DMS79 treated with DMSO at 0.1 percent for 48 hours (cell line): Measurements from ENCODE around the gene RPL36A.

ENCODE experiments used
- DNase-seq: peaks from one replicate; lab custom pipeline; 2025; lab: John Stamatoyannopoulos, UW

The RPL36A gene

DNA sequence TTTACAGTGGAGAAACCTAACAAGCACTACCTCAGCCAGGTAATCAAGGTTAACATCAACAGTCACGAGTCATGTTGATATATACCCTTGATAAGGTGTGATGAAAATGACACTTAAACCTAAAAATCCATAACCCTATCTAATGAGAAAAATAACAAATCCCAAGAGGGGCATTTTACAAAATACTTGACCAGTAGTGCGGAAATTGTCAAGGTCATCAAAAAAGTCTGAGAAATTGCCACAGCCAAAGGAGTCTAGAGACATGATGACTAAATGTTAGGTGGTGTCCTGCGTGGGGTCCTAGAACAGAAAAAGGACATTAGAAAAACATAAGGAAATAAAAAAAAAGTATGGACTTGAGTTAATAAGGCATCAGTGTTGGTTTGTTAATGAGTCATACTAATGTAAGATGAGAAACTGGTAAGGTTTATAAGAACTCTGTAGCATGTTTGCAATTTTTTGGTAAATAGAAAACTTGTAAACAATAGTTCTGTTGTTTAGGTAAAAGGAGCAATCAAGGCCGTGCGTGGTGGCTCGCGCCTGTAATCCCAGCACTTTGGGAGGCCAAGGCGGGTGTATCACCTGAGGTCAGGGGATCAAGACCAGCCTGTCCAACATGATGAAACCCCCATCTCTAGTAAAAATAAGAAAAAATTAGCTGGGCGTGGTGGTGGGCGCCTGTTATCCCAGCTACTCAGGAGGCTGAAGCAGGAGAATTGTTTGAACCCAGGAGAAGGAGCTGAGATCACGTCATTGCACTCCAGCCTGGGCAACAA is 2.9 kb downstream of the RPL36A start:
- DNase-seq: no peak

DNA sequence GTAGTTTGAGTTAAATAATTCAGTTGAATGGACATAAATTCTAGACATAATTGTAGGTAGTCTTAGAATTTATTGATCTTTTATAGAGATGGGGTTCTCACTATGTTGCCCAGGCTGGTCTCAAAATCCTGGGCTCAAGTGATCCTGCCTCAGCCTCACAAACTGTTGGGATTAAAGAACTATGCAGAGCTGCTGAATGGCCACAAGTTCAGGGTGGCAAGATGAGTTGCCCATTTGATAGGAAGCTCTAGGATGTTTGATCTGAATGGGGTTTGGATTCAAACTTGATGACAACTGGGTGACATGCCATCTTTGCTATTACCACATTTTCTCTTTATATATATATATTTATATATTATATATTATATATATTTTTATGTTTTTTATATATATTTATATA is 3.6 kb downstream of the RPL36A start:
- no peak for DNase-seq

DNA sequence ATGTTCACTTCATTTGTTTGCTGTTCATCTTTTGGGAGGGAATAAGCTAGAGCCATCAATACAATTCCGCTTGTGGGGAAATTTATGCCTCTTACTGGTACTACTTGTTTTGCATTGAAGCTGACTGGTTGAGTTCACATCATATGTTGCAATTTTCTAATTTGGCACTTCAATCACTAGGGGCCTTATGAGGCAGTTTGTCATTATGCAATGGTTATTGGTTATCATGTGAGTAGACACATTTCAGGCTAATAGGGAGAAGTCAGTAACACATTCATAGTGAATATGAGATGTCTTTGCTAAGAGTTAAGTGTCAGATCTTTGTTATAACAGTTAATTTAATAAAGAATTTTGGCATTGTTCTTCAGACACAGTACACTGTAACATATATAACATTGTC is 5.0 kb downstream of the RPL36A start:
- DNase-seq: no peak

DNA sequence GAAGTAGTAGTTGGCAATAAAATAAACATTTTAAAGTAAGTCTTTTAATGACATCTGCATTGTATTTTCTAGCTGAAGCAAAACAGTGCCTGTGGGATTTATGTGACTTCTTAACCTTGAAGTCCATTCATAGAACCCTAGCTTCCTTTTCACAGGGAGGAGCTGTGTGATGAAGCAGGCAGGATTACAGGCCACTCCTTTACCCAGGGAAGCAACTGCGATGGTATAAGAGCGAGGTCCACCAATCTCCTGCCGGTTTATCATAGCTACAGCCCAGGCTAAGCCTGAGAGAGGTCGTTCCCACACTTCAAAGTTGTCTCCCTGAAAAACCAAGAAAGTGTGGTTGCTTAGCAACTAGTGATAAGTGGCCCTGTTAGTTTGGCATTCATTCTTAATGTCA is 7.0 kb downstream of the RPL36A start:
- DNase-seq: no peak

DNA sequence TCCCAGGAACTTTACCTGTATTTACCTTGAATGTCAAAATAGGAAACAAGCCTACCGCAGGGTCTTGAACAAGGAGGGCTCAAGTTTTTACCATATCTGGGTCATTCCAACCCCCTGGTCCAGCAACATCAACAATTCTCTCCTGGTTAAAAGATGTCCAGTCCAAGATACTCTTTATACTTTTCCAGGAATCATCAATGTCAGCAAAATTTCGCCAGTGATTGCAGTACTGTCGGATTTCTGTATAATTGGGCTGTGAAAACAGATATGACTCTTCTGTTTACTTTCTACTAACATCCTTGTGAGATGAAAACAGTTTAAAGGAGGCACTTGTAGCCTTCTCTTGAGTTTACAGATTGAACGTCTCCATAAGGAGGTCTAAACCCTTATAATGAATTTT is 7.9 kb downstream of the RPL36A start:
- DNase-seq: no peak

DNA sequence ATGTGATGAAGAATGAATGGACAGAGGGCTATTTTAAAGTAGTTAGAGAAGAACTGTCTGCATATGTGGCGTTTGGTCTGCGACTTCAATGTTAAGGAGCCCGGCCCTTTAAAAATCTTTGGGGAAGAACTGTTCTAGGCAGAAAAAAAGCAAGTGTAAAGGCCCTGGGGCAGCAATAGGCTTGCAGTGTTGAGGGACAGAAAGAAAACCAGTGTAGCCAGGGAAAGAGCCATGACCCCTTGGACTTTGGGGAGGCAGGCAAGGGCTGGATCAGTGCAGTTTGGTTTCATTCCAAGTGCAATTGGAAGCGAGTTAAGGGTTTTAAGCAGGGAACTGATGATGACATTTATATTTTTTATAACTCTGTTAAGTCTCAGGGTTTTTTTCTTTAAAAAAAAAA is 9.0 kb downstream of the RPL36A start:
- no peak for DNase-seq

- DNase-seq: no peak
Observed at GRCh38 chrX:101407167-101407747, 16.4 kb downstream of the RPL36A start.

- peak; percentile 86 for DNase-seq
Observed at GRCh38 chrX:101407748-101408531, 17.1 kb downstream of the RPL36A start, which contains the start of the genes GLA and HNRNPH2. TSS of gene GLA (minus strand) at chrX:101407925. CDS start at chrX:101407903, 22 bp downstream. TSS of gene HNRNPH2 (plus strand) at chrX:101408222. CDS start at chrX:101411989, 3,767 bp downstream.

- no peak for DNase-seq
Observed at GRCh38 chrX:101408532-101408841, 17.7 kb downstream of the RPL36A start.

DNA sequence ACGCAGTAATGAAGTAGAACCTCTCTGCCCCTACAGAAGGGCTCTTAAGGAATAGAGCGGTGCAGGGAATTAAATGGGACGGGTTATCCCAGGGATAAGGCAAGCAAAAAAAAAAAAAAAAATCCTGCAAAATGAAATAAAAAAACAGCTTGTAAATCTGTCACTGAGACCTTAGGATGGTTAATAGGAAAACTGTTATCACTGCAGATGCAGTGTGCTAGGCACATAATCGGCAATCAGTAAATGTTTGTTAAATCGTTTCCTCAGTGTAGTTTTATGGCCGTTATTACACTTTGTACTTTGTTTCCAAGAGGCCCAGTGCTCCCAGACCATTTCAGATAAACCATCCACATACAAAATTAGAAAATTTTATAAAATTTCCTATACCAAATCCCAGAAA is 18.2 kb downstream of the RPL36A start:
- DNase-seq: no peak

GRCh38 chrX:101410461-101410860 is 19.6 kb downstream of the RPL36A start:
- no peak for DNase-seq

GRCh38 chrX:101411984-101412383 is 21.2 kb downstream of the RPL36A start:
- no peak for DNase-seq

GRCh38 chrX:101415180-101416145 is 24.7 kb downstream of the RPL36A start:
- DNase-seq: peak; percentile 46

DNA sequence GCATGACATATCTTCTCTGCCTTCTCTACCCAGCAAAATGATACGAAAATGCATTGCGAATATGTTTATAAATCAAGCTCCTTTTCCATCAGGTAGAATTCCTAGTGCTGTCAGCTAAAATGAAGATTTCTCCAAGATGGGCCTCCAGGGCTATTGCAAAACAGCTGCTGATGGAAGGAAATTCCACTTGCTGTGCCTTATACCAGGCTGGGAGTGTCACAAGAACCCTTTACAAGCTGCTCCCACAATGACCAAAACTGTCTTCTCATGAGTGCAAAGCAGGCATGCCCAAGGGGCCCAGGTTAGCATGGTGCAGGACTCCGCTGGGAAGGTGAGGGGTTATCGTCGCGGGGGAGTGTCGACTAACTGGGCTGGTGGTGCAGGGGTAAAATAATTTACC is 25.9 kb downstream of the RPL36A start:
- no peak for DNase-seq

GRCh38 chrX:101417190-101417589 is 26.4 kb downstream of the RPL36A start:
- no peak for DNase-seq

DNA sequence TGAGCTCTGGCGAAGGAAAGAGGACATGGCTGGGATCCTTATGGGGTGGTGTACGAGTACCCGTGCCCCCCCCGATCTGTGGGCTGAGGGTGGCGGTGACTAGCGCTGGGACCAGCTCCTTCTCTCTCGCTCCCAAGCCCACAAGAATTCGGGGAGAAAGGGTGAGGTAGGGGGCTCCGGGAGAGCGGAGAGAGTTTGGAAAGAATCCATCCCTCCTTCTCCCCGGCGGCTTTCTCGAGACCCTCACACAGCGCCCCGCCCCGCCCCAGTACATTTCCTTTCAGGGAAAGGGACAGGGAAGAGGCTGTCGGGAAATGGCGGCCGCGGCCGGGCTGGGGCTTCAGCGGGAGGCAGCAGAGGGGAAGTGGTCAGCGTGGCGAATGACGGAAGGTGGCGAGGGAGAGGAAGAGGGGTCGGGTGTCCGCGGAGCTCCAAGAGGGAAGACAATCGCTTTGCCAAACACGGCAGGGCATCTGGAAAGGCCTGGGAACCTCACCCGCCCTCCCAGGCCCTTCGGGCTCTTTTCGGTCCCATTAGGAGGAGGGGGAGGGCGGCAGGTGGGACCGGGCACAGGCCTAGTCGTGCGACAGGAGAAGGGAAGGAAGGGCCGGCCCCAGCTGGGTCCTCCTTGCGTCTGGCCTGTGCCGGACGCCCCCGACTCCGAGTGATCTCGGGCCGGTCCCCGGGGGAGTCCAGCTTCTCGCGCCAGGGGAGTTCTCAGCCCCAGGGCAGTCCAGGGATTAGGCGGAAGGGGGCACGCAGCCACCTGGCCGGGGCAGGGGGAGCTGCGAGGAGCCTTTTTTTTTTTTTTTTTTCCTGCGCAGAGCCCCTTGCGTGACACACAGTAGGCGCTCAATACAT is 27.4 kb downstream of the RPL36A start:
- DNase-seq: peak; percentile 38

GRCh38 chrX:101419489-101419888 is 28.7 kb downstream of the RPL36A start:
- no peak for DNase-seq

GRCh38 chrX:101427954-101428353 is 37.1 kb downstream of the RPL36A start:
- no peak for DNase-seq

DNA sequence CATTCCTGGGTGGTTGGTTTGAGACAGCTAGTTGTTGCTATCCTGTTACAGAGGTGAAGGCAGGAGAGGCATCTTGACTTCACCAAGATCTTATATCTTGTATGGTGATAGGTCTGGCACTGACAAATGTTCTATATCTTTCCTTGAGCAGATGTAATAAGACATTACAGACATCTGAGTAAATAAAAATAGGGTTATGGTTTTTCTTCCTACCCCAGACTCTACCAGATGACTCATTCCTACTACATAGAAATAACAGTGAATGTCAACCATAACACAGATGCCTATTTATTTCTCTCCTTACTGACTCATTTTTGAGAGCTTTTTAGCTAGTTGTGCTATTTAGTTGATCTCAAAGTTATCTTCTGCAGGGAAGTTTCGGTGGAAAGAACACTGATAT is 39.1 kb downstream of the RPL36A start:
- DNase-seq: no peak

DNA sequence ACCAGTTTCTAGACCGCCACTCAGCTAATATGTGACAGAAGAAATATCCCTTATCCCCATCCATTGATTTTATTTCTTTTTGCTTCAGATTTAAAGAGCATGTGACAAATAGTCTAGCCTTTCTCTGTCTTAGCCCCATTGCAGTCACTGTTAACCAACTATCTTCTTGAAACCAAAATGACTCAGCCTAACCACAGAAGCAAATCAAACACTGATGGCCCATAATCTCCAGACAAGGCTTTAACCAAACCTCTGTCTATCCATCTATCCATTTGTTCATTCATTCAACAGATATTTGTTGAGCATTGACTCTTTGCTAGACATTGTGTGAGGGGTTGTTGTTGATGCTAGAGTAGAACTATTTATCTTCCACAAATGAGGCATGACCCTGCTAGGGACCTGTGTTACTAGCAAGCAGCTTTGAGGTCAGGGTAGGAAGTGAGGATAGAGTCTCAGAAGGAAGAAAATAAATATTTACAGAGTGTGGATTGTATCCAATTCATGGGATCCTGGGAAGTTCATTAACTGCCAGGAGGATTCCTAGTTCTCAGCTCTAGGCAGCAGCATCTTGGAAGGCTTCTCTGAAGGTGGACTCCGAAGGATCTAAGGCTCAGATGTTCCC is 39.8 kb downstream of the RPL36A start:
- DNase-seq: no peak
